ENCODE results near the gene SPNS2.

Gene SPNS2

GRCh38 chr17:4502466-4503154 is 3.9 kb downstream of the SPNS2 start:
- in situ Hi-C loops (cut with MboI; ENCODE audit: low sequenced_read_pairs) = no loop called here

GRCh38 chr17:4503283-4504025 is 4.8 kb downstream of the SPNS2 start:
- in situ Hi-C loops (cut with MboI; ENCODE audit: low sequenced_read_pairs) = no loop called here

- in situ Hi-C loops (cut with MboI; ENCODE audit: low sequenced_read_pairs) = no loop called here
These were observed 5.5 kb downstream of the SPNS2 start for GRCh38 chr17:4504188-4504587.

GRCh38 chr17:4505187-4505586 is 6.5 kb downstream of the SPNS2 start:
- in situ Hi-C loops (cut with MboI; ENCODE audit: low sequenced_read_pairs) = no loop called here

GRCh38 chr17:4506175-4506813 is 7.6 kb downstream of the SPNS2 start:
- in situ Hi-C loops (cut with MboI; ENCODE audit: low sequenced_read_pairs) = no loop called here

- in situ Hi-C loops (cut with MboI; ENCODE audit: low sequenced_read_pairs) = no loop called here
These were observed 8.2 kb downstream of the SPNS2 start for GRCh38 chr17:4506892-4507291.

GRCh38 chr17:4507361-4508111 is 8.9 kb downstream of the SPNS2 start:
- in situ Hi-C loops (cut with MboI; ENCODE audit: low sequenced_read_pairs) = no loop called here

- in situ Hi-C loops (cut with MboI; ENCODE audit: low sequenced_read_pairs) = no loop called here
These were observed 9.5 kb downstream of the SPNS2 start for GRCh38 chr17:4508207-4508606.

GRCh38 chr17:4509401-4509800 is 10.7 kb downstream of the SPNS2 start:
- in situ Hi-C loops (cut with MboI; ENCODE audit: low sequenced_read_pairs) = no loop called here

- in situ Hi-C loops (cut with MboI; ENCODE audit: low sequenced_read_pairs) = no loop called here
These were observed 11.4 kb downstream of the SPNS2 start for GRCh38 chr17:4509923-4510617.

- in situ Hi-C loops (cut with MboI; ENCODE audit: low sequenced_read_pairs) = no loop called here
These were observed 11.9 kb downstream of the SPNS2 start for GRCh38 chr17:4510618-4510941.

- in situ Hi-C loops (cut with MboI; ENCODE audit: low sequenced_read_pairs) = no loop called here
These were observed 12.7 kb downstream of the SPNS2 start for GRCh38 chr17:4511199-4511932.

GRCh38 chr17:4512156-4513112 is 13.8 kb downstream of the SPNS2 start:
- in situ Hi-C loops (cut with MboI; ENCODE audit: low sequenced_read_pairs) = no loop called here

- in situ Hi-C loops (cut with MboI; ENCODE audit: low sequenced_read_pairs) = no loop called here
These were observed 14.7 kb downstream of the SPNS2 start for GRCh38 chr17:4513113-4514032.

GRCh38 chr17:4514206-4514605 is 15.5 kb downstream of the SPNS2 start:
- in situ Hi-C loops (cut with MboI; ENCODE audit: low sequenced_read_pairs) = no loop called here

- in situ Hi-C loops (cut with MboI; ENCODE audit: low sequenced_read_pairs) = no loop called here
These were observed 16.1 kb downstream of the SPNS2 start for GRCh38 chr17:4514779-4515178.

- in situ Hi-C loops (cut with MboI; ENCODE audit: low sequenced_read_pairs) = no loop called here
These were observed 16.8 kb downstream of the SPNS2 start for GRCh38 chr17:4515501-4515900.

GRCh38 chr17:4516735-4517134 is 18.1 kb downstream of the SPNS2 start:
- in situ Hi-C loops (cut with MboI; ENCODE audit: low sequenced_read_pairs) = no loop called here

Data from HL-60/S4 treated with phorbol 12-myristate 13-acetate at 8.2 ng/mL for 4 days and 3 days (cell line).